Stimulated activated CD4-positive, alpha-beta T cell treated with anti-CD3 and anti-CD28 coated beads, Interleukin-2, amount 100 ng/mL, for 4 hours (primary cell): ENCODE data around the gene BBS2.
A peak's percentile ranks its signal among the peaks of the same experiment; 100 is the strongest.

Source experiments
- DNase-seq: peaks from one replicate; pipeline ENCODE4 v3.0.0-alpha.2; 2020; ENCODE audit warnings: low read depth

BBS2 gene, protein sequence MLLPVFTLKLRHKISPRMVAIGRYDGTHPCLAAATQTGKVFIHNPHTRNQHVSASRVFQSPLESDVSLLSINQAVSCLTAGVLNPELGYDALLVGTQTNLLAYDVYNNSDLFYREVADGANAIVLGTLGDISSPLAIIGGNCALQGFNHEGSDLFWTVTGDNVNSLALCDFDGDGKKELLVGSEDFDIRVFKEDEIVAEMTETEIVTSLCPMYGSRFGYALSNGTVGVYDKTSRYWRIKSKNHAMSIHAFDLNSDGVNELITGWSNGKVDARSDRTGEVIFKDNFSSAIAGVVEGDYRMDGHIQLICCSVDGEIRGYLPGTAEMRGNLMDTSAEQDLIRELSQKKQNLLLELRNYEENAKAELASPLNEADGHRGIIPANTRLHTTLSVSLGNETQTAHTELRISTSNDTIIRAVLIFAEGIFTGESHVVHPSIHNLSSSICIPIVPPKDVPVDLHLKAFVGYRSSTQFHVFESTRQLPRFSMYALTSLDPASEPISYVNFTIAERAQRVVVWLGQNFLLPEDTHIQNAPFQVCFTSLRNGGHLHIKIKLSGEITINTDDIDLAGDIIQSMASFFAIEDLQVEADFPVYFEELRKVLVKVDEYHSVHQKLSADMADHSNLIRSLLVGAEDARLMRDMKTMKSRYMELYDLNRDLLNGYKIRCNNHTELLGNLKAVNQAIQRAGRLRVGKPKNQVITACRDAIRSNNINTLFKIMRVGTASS

GRCh38 chr16:56519459-56520250, at the start of gene BBS2:
BBS2 (minus strand) TSS chr16:56520024; CDS start chr16:56519862, 162 bp downstream.
- DNase-seq: peak; percentile 88

DNA sequence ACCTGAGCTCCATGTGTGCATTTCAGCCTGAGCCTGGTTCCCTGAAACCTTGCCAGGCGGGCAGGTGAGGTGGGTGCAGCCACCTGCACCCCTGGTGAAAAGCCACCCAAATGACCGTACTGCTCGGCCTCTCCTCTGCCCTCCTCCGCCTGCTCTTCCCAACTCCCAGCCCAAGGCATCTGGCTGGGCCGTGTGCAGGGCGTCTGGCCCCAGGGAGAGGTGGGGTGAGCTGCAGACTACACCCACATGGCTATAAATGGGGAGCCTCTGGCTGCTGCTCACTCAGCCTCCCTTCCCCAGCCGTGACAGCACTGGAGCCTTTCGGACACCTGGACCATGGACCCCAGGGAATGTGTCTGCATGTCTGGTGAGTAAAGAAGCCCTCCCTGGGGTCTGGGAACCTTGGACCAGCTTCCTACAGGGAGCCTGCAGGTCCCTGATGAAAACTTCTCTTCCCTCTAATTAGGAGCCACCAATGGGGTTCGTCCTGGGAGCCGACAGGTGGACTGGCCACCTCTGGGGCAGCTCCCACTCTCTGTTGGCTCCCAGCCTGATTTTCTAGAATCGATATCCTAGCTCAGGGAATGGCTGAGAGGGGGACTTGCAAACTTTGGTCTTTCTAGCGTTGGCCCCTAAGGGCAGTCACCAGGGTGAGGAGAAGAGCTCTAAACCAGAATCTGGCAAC, 45.1 kb upstream of the BBS2 start, which contains the start of gene MT4:
TSS of gene MT4 (plus strand) at position 281 of the 685 bp plus-strand sequence. CDS start at position 337, 56 bp downstream.
- no peak for DNase-seq

- no peak for DNase-seq
These were observed 41.3 kb upstream of the BBS2 start for GRCh38 chr16:56561126-56561525.

DNA sequence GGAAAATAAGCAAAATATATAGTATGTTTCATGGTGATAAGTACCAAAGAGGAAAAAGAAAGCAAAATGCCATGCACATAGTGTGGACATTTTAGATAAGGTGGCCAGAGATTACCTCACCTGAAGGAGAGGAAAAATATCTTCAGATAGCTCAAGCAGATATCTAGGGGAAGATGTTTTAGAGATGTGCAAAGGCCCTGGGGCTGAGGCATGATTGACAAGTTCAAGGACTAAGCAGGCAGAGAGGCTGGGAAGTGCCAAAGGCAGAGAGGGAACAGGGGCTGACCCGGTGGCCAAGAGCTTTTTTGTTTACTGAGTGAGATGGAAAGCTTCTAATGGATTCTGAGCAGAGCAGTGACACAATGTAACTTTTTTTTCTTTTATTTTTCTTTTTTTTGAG, 40.6 kb upstream of the BBS2 start:
- DNase-seq: no peak

GRCh38 chr16:56559109-56559508, 39.3 kb upstream of the BBS2 start:
- no peak for DNase-seq

GRCh38 chr16:56558024-56558747, 38.4 kb upstream of the BBS2 start:
- DNase-seq: no peak

- DNase-seq: no peak
These were observed 34.6 kb upstream of the BBS2 start for GRCh38 chr16:56554441-56554840.

DNA sequence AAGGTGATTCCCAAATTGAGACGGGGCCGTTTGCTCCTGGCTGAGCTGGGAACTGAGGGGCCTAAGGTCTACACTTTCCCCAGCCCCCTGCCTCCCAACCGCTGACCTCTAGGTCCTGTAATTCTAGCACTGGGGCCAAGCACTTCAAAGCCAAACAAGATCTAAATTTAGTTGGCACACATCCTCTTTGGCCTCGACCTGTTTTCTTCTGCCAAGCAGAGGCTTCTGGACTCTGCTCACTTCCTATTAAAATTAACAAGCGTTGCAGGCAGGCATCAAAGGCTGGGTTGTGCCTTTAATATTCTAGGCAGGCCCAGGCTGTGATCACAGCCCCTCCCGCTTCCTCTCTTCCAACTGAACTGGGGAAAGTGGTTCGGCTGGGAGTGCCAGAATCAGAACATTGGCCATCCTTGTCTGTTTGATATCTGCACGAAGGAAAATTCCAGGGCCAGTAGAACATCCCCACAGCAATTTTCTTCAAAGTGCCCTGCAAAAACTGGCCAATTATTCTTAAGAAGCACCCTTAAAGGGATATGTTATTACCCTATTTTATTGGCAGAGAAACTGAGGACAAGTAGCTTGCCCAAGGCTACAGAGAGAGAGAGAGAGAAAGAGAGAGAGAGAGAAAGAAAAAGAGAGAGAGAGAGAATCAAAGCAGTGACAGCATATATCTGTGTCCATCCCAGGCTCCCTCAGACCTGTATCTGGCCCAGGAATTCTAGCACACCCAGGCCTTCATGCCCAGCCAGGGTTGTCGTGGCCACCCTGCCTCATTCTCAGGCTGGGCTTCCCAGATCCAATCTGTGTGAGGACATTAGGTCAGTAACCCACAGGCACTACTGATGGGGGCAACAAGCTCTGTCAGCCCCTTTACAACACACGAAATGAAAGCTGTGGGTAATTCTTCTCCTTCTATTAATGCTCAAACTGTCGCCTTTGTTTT, 32.2 kb upstream of the BBS2 start:
- no peak for DNase-seq

GRCh38 chr16:56549744-56550385, 30.0 kb upstream of the BBS2 start:
- DNase-seq: no peak

DNA sequence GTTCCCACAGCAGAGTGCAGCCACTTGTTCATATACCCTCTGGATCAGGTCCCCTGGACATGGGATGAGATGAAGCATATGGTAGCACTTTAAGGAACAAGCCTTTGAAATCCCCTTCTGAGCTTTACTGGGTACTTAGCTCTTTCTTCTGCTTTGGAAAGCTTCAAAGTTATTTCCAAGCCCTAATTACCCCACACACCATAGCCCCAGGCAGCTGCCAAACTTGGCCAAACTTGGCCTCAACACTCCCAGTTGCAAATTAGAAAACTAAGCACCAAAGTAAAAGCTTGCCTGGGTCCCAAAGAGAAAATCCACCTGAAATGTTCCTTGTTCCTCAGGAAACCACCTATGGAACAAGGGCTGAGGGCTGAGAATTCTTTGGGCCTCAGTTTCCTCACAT, 29.3 kb upstream of the BBS2 start:
- no peak for DNase-seq

GRCh38 chr16:56547949-56548567, 28.2 kb upstream of the BBS2 start:
- DNase-seq: no peak

GRCh38 chr16:56547120-56547948, 27.5 kb upstream of the BBS2 start:
- DNase-seq: no peak

DNA sequence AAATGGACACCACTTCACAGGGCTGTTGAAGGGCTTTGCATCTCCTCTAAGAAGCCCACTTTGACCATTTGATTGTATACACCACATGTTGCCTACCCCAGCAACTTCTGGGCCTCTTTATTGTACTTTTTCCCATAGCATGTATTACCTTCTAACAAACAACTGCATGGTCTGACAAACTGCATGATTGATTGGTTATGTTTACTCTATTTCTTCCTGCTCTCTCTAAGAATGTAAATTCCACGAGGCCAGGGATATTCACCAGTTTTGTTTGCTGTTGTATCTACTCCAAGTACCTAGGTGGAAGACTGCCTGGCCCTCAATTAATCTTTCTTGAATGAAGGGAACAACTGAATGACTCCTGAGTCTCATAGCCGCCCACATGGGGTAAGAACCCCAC, 22.2 kb upstream of the BBS2 start:
- DNase-seq: no peak

DNA sequence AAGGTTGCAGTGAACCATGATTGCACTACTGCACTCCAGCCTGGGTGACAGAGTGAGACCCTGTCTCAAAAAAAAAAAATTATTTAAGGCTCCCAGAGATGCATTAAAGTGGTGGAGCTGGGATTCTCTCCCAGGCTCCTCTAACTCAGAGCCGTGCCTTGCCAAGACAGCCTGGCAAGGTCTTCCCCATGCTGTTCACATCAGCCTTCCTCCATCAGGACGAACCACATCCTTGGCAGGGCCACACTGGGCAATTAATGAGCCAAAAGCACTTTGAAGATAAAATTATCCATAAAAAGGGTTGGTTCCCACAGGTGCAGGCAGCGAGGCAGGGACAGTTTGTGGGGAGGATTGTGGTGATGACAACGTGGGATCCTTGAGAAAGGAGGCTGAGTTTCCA, 19.8 kb upstream of the BBS2 start:
- no peak for DNase-seq

GRCh38 chr16:56538331-56538730, 18.5 kb upstream of the BBS2 start:
- no peak for DNase-seq

DNA sequence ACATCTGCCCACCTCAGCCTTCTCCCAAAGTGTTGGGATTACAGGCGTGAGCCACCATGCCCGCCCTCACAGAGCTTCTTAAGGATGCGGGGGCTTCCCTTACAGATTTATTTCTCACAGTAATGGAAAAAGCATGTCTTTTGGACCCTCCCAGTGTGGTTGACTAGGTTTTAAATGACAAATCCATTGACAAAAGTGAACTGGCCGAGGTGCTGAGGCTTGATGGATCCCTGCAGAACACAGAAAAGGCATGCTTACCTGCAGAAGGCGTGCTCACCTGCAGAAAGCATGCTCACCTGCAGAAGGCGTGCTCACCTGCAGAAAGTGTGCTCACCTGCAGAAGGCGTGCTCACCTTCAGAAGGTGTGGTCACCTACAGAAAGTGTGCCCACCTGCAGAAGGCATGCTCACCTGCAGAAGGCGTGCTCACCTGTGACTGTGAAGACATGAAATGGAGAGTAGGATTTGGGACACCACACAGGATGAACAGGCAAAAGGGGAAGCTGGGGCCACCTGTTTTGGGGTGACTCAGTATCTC, 15.1 kb upstream of the BBS2 start:
- DNase-seq: no peak

DNA sequence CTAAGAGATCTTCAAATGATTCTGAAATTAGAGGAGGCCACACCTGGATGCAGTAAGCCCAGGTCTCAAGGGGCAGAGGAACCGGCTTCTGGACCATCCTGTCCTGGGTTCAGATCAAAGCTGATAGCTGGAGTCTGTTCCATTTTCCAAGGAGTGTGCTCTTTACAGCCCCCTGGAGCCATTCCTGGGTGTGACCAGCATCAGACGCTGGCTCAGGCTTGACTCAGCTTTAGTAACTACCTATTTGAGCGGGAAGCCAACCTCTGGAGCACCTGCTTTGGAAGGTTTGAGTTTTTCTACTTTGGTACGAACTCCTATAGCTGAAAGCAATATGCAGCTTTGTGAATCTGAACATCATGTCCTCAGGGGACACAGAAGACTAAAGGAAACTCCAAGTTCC, 12.9 kb upstream of the BBS2 start:
- DNase-seq: no peak

GRCh38 chr16:56530872-56531271, 11.0 kb upstream of the BBS2 start:
- no peak for DNase-seq
